Colonic mucosa (tissue), 4 donors: ENCODE results near the gene FNDC1. TPM values are rescaled to one million over a fixed set of nuclear protein-coding genes. Genes with fewer than 3 reads are reported as not detected.

Experiments used
- DNase-seq: peaks from one replicate; pipeline ENCODE4 v3.0.0-alpha.2; 2020
- H3K27ac ChIP-seq: fragments of 200-600 bp; one replicate; pipeline ENCODE4 v1.8.0; 2021
- H3K27me3 ChIP-seq: fragments of 200-600 bp; one replicate; pipeline ENCODE4 v1.8.0; 2021
- H3K36me3 ChIP-seq: fragments of 200-600 bp; one replicate; pipeline ENCODE4 v1.8.0; 2021
- H3K4me1 ChIP-seq: fragments of 200-600 bp; one replicate; pipeline ENCODE4 v1.8.0; 2021; ENCODE audit warnings: mild to moderate bottlenecking
- H3K4me3 ChIP-seq: fragments of 200-600 bp; one replicate; pipeline ENCODE4 v1.8.0; 2021
- H3K9ac ChIP-seq, 2 donors: one replicate each; pipeline ENCODE4 v1.7.0; 2013; ENCODE audit warnings: control low read depth in 2 of 2, low read depth in 2 of 2, low read length in 2 of 2
- H3K9me3 ChIP-seq: fragments of 200-600 bp; one replicate; pipeline ENCODE4 v1.8.0; 2021
- intact Hi-C: fragments of 100-400 bp; cut with DNase I; formaldehyde crosslinking; loops from one replicate; pipeline ENCODE4 v1.14.1; 2022
- total RNA-seq, 2 donors: library from RNA; stranded (reverse); fragmentation: NEBNext Ultra II Directional in 1 of 2; extraction: Animal tissue kit (Norgen Biotek cat#: 25700) in 1 of 2; gene quantifications; one replicate each; pipeline ENCODE4 v1.2.1, GENCODE V29; 2021
- TF ChIP-seq, protein P1 (sequence below): fragments of 200-600 bp; IDR thresholded peaks from one replicate; pipeline ENCODE4 v1.8.0; 2022; ENCODE audit warnings: antibody characterized with exemption, mild to moderate bottlenecking
- donor health status: healthy.
- donor health status: DM: no; HTN: no; CAD: no.
- donor health status: DM: no; HTN: no; CAD: no.

The FNDC1 gene
- total RNA-seq, 2 donors from 2014 or later = 0.05 to 1.1 TPM

DNA sequence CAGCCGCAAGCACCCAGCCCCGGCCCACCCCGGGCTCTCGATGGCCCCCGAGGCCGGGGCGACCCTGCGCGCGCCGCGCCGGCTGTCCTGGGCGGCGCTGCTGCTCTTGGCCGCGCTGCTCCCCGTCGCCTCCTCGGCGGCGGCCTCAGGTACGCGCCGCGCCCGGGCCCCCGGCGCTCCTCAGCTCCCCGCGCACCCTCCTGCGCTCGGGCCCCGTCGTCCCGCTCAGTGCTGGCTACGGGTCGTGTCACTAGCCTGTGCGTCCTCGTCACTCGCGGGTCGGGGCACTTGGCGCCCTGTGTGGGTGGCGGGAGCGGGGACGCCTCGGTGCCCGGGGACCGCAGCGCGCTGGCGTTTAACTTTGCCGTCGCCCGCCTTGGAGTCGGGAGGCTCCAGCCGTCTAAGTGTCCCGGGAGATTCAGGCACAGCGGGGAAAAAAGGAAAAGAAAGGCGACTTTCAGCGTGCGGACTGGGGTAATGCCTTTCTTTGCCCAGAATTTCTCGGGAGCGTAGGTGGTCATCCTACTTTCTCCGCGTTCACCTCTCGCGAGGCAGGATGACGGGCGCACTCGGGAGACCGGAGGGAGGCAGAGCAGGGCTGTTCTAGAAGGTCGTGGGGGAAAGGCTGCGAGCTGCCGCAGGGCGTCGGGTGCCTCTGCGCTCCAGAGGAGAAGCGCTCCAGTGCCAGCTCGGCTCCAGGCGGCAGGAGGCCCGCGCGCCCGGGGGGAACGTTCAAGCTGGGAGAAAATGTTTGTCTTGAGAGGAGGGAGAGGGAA is 545 bp downstream of the FNDC1 start:
- Histone ChIP-seq H3K4me1 (peaks cover 4% of the 10 kb centered on the region), H3K4me3 (peak overlapping the region; percentile 23), H3K27me3 (peaks cover 46% of the 10 kb centered on the region), H3K9ac (peak overlapping the region in 1 of 2 donors; percentile 54), H3K9me3 (no peaks in the 10 kb centered on the region), H3K27ac (no peak overlapping the region), H3K36me3 (no peaks in the 10 kb centered on the region)
- TF ChIP-seq, protein P1, sequence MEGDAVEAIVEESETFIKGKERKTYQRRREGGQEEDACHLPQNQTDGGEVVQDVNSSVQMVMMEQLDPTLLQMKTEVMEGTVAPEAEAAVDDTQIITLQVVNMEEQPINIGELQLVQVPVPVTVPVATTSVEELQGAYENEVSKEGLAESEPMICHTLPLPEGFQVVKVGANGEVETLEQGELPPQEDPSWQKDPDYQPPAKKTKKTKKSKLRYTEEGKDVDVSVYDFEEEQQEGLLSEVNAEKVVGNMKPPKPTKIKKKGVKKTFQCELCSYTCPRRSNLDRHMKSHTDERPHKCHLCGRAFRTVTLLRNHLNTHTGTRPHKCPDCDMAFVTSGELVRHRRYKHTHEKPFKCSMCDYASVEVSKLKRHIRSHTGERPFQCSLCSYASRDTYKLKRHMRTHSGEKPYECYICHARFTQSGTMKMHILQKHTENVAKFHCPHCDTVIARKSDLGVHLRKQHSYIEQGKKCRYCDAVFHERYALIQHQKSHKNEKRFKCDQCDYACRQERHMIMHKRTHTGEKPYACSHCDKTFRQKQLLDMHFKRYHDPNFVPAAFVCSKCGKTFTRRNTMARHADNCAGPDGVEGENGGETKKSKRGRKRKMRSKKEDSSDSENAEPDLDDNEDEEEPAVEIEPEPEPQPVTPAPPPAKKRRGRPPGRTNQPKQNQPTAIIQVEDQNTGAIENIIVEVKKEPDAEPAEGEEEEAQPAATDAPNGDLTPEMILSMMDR = no peak
- intact Hi-C loops = no loop called here
- peak; percentile 21 for DNase-seq

DNA sequence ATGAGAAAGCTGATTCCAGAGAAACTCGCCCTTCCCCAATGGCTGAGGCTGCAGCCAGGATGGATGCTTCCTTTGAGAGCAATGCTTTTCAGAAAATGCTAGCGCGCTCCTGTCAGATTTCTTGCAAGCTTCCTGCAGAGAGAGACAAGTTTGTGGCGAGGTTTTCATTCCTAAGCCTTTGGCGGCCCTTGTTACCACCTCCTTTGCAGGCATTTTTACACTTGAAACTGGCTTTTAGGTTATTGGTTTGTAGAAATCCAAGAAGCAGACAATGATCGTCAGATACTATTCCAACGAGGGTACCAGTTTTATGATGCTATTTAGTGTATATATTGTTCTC is 1.1 kb downstream of the FNDC1 start:
- H3K4me3 ChIP-seq = peak overlapping the region; percentile 23
- DNase-seq = no peak
- no peaks in the 10 kb centered on the region for H3K9me3 ChIP-seq
- no peaks in the 10 kb centered on the region for H3K36me3 ChIP-seq
- TF ChIP-seq, protein P1 = no peak
- intact Hi-C loops = no loop called here
- peaks cover 4% of the 10 kb centered on the region for H3K4me1 ChIP-seq
- H3K27ac ChIP-seq = no peak overlapping the region
- H3K27me3 ChIP-seq = peaks cover 46% of the 10 kb centered on the region
- H3K9ac ChIP-seq = no peak overlapping the region

DNA sequence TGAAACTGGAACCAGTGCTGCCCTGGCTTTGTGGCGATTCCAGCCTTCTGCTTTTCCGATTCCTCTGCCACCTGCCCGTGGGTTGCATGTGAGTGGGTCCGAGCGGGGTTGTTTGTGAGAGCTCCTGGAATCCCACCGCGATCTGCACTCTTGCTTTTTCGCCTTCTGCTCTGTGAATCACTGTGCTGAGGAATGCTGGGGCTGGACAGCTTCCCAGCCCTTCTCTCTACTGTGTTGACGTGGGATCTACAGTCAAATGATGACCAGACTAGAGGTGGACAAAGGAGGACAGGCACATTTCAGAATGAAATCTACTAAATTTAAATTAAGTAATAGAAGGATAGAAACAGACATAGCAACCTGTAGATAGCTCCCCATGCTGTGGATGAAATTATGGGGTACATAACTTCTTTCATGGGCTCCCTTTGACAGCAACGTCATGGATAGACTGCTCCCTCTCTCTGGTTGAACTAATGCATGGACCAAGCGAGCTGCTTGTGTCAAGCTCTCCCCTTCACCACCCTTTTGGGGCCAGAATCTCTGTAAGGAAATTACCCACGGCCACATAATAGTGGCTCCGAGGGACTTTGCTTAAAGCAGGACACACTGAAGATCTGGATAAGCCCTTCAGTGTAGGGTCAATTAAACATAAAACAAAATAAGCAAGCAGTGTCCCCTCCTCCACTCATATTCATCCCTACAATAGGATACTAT is 2.0 kb downstream of the FNDC1 start:
- no peak overlapping the region for H3K4me3 ChIP-seq
- no peak overlapping the region for H3K27ac ChIP-seq
- H3K4me1 ChIP-seq = peaks cover 4% of the 10 kb centered on the region
- DNase-seq = no peak
- H3K36me3 ChIP-seq = no peaks in the 10 kb centered on the region
- no peak overlapping the region for H3K9ac ChIP-seq
- peaks cover 46% of the 10 kb centered on the region for H3K27me3 ChIP-seq
- TF ChIP-seq, protein P1 = no peak
- intact Hi-C loops = no loop called here
- no peaks in the 10 kb centered on the region for H3K9me3 ChIP-seq

DNA sequence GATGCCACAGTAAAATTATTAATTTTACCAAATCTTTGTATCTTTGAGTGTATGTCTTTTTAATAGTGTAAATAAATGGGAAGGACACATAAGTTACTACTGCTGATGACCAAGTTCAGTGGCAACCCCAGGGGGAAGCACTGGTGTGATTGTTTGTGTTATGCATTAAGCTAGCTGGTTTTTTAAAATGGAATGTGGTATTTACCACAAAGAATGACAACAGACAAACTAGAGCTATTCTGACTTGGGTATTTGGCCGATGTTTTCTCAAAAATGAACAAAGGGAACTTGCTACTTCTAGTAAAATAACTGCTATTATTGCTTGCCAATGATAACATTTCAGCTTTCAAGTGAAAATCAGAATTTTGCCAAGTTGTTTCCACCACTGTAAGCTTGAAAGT is 2.9 kb downstream of the FNDC1 start:
- Histone ChIP-seq H3K9ac (no peak overlapping the region), H3K4me3 (no peak overlapping the region), H3K36me3 (no peaks in the 10 kb centered on the region), H3K9me3 (no peaks in the 10 kb centered on the region), H3K4me1 (peaks cover 4% of the 10 kb centered on the region), H3K27ac (no peak overlapping the region), H3K27me3 (peaks cover 46% of the 10 kb centered on the region)
- TF ChIP-seq, protein P1 = no peak
- no peak for DNase-seq
- intact Hi-C loops = no loop called here

DNA sequence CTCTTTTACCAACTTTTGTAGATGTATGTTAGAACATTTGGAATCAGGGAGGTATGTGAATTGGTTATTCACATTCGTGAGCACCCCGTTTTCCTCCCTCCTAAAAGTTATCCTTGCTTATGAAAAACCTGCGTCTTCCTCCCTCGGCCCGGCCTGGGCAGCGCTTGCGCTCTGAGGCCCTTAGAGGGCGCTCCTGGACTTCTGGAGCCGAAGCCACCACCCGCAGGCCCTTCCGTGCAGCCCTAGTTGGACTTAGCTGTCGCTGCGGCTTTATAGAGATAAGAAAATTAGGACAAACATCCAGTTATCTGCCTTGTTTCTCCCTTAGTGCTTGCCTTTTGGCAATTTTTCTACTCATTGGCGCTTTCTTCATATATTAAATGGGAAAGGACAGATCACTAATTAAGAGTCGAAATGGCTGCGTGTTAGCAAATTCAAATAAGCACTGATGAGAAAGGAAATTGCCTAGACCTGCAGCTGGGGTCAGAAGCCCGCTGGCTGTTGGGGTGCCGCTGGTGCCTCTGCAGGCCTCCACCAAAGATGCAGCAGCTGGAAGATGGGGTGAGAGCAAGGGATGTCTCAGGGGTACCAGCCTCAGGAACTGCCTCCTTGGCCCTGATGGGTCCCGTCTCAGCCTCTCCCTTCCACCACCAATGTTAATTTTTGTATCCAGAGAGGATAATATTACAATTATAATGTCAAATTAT is 5.2 kb downstream of the FNDC1 start:
- TF ChIP-seq, protein P1 = peak; percentile 88
- peak; percentile 60 for DNase-seq
- no peak overlapping the region for H3K9ac ChIP-seq
- intact Hi-C loops = loop anchor here (2.0 kb wide), 1 partner anchor 480 kb away; no protein-coding TSS in a partner anchor
- H3K4me3 ChIP-seq = no peak overlapping the region
- H3K27ac ChIP-seq = no peak overlapping the region
- H3K27me3 ChIP-seq = peaks cover 31% of the 10 kb centered on the region
- no peaks in the 10 kb centered on the region for H3K9me3 ChIP-seq
- no peaks in the 10 kb centered on the region for H3K36me3 ChIP-seq
- H3K4me1 ChIP-seq = no peaks in the 10 kb centered on the region
